WTC11 (cell line): ENCODE data around the gene SRM. TPM values are rescaled to one million over a fixed set of nuclear protein-coding genes. Genes with fewer than 3 reads are reported as not detected.

Experiments used
- CBFB ChIP-seq: sonication (generic); formaldehyde crosslinking; IDR thresholded peaks from 2 replicates; pipeline ENCODE4 v1.8.1; 2022; ENCODE audit warnings: mild to moderate bottlenecking, low read depth, missing genetic modification reagents
- CTCF ChIP-seq: fragments of 200-600 bp; IDR thresholded peaks from 2 replicates; pipeline ENCODE4 v1.8.0; 2022; ENCODE audit warnings: antibody characterized with exemption
- ESRRA ChIP-seq: sonication (generic); formaldehyde crosslinking; IDR thresholded peaks from 2 replicates; pipeline ENCODE4 v1.8.1; 2022; ENCODE audit warnings: mild to moderate bottlenecking, missing genetic modification reagents, borderline replicate concordance
- GTF2I ChIP-seq: fragments of 250-450 bp; sonication (Bioruptor Pico); conservative IDR thresholded peaks from 2 replicates; pipeline ENCODE4 v1.4.0; 2021; ENCODE audit warnings: mild to moderate bottlenecking
- HMGA2 ChIP-seq: fragments of 250-450 bp; sonication (Bioruptor Pico); IDR thresholded peaks from 2 replicates; pipeline ENCODE4 v1.4.0; 2021; ENCODE audit warnings: mild to moderate bottlenecking, moderate library complexity
- JAZF1 ChIP-seq: fragments of 250-450 bp; sonication (Bioruptor Pico); IDR thresholded peaks from 2 replicates; pipeline ENCODE4 v1.9.0; 2021; ENCODE audit warnings: moderate library complexity, mild to moderate bottlenecking, inconsistent platforms
- MXD4 ChIP-seq: fragments of 250-450 bp; sonication (Bioruptor Pico); IDR thresholded peaks from 2 replicates; pipeline ENCODE4 v1.8.0; 2021; ENCODE audit warnings: mild to moderate bottlenecking, moderate library complexity, borderline replicate concordance
- NFYB ChIP-seq: sonication (generic); formaldehyde crosslinking; conservative IDR thresholded peaks from 2 replicates; pipeline ENCODE4 v1.8.0; 2022; ENCODE audit warnings: low read depth, missing genetic modification reagents
- OVOL2 ChIP-seq: fragments of 250-450 bp; sonication (Bioruptor Pico); IDR thresholded peaks from 2 replicates; pipeline ENCODE4 v1.9.0; 2021; ENCODE audit warnings: mild to moderate bottlenecking, borderline replicate concordance
- PRDM15 ChIP-seq: sonication (generic); formaldehyde crosslinking; IDR thresholded peaks from 2 replicates; pipeline ENCODE4 v1.8.0; 2022; ENCODE audit warnings: missing genetic modification reagents
- PREB ChIP-seq: sonication (generic); formaldehyde crosslinking; IDR thresholded peaks from 2 replicates; pipeline ENCODE4 v1.8.1; 2022; ENCODE audit warnings: mild to moderate bottlenecking, missing genetic modification reagents, moderate library complexity, borderline replicate concordance
- SMAD4 ChIP-seq: sonication (generic); formaldehyde crosslinking; IDR thresholded peaks from 2 replicates; pipeline ENCODE4 v1.8.0; 2022; ENCODE audit warnings: mild to moderate bottlenecking, missing genetic modification reagents
- SP1 ChIP-seq: sonication (generic); formaldehyde crosslinking; conservative IDR thresholded peaks from 2 replicates; pipeline ENCODE4 v1.8.1; 2022; ENCODE audit warnings: missing genetic modification reagents
- TEAD4 ChIP-seq: sonication (generic); formaldehyde crosslinking; IDR thresholded peaks from 2 replicates; pipeline ENCODE4 v1.8.0; 2022; ENCODE audit warnings: mild to moderate bottlenecking, missing genetic modification reagents
- USF1 ChIP-seq: sonication (generic); formaldehyde crosslinking; IDR thresholded peaks from 2 replicates; pipeline ENCODE4 v1.8.0; 2022; ENCODE audit warnings: mild to moderate bottlenecking, missing genetic modification reagents
- ZMAT4 ChIP-seq: fragments of 250-450 bp; sonication (Bioruptor Pico); IDR thresholded peaks from 2 replicates; pipeline ENCODE4 v1.9.0; 2021; ENCODE audit warnings: mild to moderate bottlenecking
- ZNF138 ChIP-seq: sonication (generic); formaldehyde crosslinking; conservative IDR thresholded peaks from 2 replicates; pipeline ENCODE4 v1.8.1; 2022; ENCODE audit warnings: mild to moderate bottlenecking, moderate library complexity, missing genetic modification reagents
- ZNF219 ChIP-seq: sonication (generic); formaldehyde crosslinking; IDR thresholded peaks from 2 replicates; pipeline ENCODE4 v1.8.0; 2023; ENCODE audit warnings: missing genetic modification reagents, mild to moderate bottlenecking, borderline replicate concordance
- ZNF232 ChIP-seq: sonication (generic); formaldehyde crosslinking; IDR thresholded peaks from 2 replicates; pipeline ENCODE4 v1.8.0; 2022; ENCODE audit warnings: mild to moderate bottlenecking, missing genetic modification reagents
- ZNF263 ChIP-seq: sonication (generic); formaldehyde crosslinking; IDR thresholded peaks from 2 replicates; pipeline ENCODE4 v1.8.1; 2022; ENCODE audit warnings: low read depth, mild to moderate bottlenecking, moderate library complexity, missing genetic modification reagents
- ZNF281 ChIP-seq: sonication (generic); formaldehyde crosslinking; IDR thresholded peaks from 2 replicates; pipeline ENCODE4 v1.8.0; 2023; ENCODE audit warnings: mild to moderate bottlenecking, missing genetic modification reagents
- ZNF317 ChIP-seq: sonication (generic); formaldehyde crosslinking; IDR thresholded peaks from 2 replicates; pipeline ENCODE4 v1.8.1; 2023; ENCODE audit warnings: low read depth, mild to moderate bottlenecking, moderate library complexity, missing genetic modification reagents, borderline replicate concordance
- ZNF532 ChIP-seq: fragments of 250-450 bp; sonication (Bioruptor Pico); IDR thresholded peaks from 2 replicates; pipeline ENCODE4 v1.9.0; 2021; ENCODE audit warnings: mild to moderate bottlenecking, borderline replicate concordance
- ZNF671 ChIP-seq: fragments of 250-450 bp; sonication (Bioruptor Pico); IDR thresholded peaks from 2 replicates; pipeline ENCODE4 v1.8.0; 2021; ENCODE audit warnings: mild to moderate bottlenecking
- total RNA-seq: library from RNA; stranded (reverse); gene quantifications from 3 replicates; pipeline ENCODE4 v1.2.3, GENCODE V29; 2021

Gene SRM
- total RNA-seq, 1 experiment from 2014 or later = 200 TPM

- no peak for TF ChIP-seq PREB (CRISPR knock-in tag)
- 0 out of 2 replicates have a peak, but pooled peaks have one; percentile 29 for TF ChIP-seq ZNF317 (CRISPR knock-in tag)
- TF ChIP-seq USF1 (CRISPR knock-in tag) = 0 out of 2 replicates have a peak, but pooled peaks have one; percentile 33
- no peak for TF ChIP-seq ZNF232 (CRISPR knock-in tag)
- no peak for TF ChIP-seq ZNF281 (CRISPR knock-in tag)
- no peak for TF ChIP-seq NFYB
- no peak for TF ChIP-seq CBFB (CRISPR knock-in tag)
- no peak for TF ChIP-seq ESRRA (CRISPR knock-in tag)
- no peak for TF ChIP-seq PRDM15
- TF ChIP-seq HMGA2 (CRISPR knock-in tag) = no peak
- TF ChIP-seq SP1 = peak; percentile 50; the same call in 1 of the 2 replicates
- no peak for TF ChIP-seq ZNF532 (CRISPR knock-in tag)
- no peak for TF ChIP-seq MXD4 (CRISPR knock-in tag)
- no peak for TF ChIP-seq OVOL2 (CRISPR knock-in tag)
- TF ChIP-seq SMAD4 (CRISPR knock-in tag) = no peak
- TF ChIP-seq ZNF671 (CRISPR knock-in tag) = no peak
- TF ChIP-seq CTCF = no peak
- TF ChIP-seq ZNF138 (CRISPR knock-in tag) = no peak
- no peak for TF ChIP-seq JAZF1
- no peak for TF ChIP-seq TEAD4 (CRISPR knock-in tag)
- no peak for TF ChIP-seq ZMAT4 (CRISPR knock-in tag)
- TF ChIP-seq ZNF263 = no peak
- TF ChIP-seq GTF2I (CRISPR knock-in tag) = no peak
- no peak; the same call in 1 of the 2 replicates for TF ChIP-seq ZNF219
Observed at GRCh38 chr1:11099310-11100148, 39.7 kb upstream of the SRM start, which contains the start of gene EXOSC10 (continued).
